ENCODE results near the gene SNAPC2.

The SNAPC2 gene

DNA sequence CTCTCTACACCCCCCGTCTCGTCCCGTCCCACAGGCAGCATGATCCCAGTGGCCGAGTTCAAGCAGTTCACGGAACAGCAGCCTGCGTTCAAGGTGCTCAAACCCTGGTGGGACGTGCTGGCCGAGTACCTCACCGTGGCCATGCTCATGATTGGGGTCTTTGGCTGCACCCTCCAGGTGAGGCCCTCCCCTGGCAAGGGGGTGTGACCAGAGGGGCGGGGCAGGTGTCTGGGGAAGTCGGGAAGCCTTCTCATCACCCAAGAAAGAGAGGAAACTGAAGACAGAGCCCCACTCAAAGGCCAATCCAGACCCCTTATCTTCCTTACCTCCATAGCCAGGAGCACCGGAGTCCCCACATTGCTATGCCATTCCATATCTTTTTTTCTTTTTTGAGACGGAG, 24.6 kb upstream of the SNAPC2 start:
- H3K27ac ChIP-seq: no peak overlapping the region
- H3K27me3 ChIP-seq (ENCODE audit: insufficient read depth, low read depth, severe bottlenecking): no peaks in the 10 kb centered on the region
- DNase-seq: no peak
- no peaks in the 10 kb centered on the region for H3K36me3 ChIP-seq
- no peaks in the 10 kb centered on the region for H3K9me3 ChIP-seq (ENCODE audit: severe bottlenecking)
- no peak overlapping the region for H3K4me3 ChIP-seq (ENCODE audit: low read depth, low read length)
- TF ChIP-seq, protein P1, sequence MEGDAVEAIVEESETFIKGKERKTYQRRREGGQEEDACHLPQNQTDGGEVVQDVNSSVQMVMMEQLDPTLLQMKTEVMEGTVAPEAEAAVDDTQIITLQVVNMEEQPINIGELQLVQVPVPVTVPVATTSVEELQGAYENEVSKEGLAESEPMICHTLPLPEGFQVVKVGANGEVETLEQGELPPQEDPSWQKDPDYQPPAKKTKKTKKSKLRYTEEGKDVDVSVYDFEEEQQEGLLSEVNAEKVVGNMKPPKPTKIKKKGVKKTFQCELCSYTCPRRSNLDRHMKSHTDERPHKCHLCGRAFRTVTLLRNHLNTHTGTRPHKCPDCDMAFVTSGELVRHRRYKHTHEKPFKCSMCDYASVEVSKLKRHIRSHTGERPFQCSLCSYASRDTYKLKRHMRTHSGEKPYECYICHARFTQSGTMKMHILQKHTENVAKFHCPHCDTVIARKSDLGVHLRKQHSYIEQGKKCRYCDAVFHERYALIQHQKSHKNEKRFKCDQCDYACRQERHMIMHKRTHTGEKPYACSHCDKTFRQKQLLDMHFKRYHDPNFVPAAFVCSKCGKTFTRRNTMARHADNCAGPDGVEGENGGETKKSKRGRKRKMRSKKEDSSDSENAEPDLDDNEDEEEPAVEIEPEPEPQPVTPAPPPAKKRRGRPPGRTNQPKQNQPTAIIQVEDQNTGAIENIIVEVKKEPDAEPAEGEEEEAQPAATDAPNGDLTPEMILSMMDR (IDR thresholded peaks at IDR 0.05; ENCODE audit: low read depth, low read length): no peak

DNA sequence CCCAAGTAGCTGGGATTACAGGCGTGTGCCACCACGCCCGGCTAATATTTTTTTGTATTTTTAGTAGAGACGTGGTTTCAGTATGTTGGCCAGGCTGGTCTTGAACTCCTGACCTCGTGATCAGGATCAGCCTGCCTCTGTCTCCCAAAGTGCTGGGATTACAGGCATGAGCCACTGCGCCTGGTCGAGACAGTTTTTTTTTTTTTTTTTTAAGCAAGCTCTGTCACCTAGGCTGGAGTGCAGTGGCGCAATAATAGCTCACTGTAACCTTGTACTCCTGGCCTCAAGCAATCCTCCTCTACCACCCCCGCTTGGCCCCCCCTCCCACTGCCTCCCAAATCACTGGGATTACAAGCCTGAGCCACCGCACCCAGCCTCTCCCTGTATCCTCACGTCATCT, 22.8 kb upstream of the SNAPC2 start:
- Histone ChIP-seq H3K27ac (no peak overlapping the region), H3K27me3 (ENCODE audit: insufficient read depth, low read depth, severe bottlenecking) (no peaks in the 10 kb centered on the region), H3K9me3 (ENCODE audit: severe bottlenecking) (no peaks in the 10 kb centered on the region), H3K4me3 (ENCODE audit: low read depth, low read length) (no peak overlapping the region), H3K36me3 (no peaks in the 10 kb centered on the region)
- TF ChIP-seq, protein P1 (IDR thresholded peaks at IDR 0.05; ENCODE audit: low read depth, low read length): no peak
- DNase-seq: no peak

DNA sequence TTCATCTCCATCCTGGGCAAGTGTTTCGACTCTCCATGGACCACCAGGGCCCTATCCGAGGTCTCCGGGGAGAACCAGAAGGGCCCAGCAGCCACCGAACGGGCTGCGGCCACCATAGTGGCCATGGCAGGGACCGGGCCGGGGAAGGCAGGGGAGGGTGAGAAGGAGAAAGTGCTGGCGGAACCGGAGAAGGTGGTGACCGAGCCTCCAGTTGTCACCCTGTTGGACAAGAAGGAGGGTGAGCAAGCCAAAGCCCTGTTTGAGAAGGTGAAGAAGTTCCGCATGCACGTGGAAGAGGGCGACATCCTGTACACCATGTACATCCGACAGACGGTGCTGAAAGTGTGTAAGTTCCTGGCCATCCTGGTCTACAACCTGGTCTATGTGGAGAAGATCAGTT, 21.2 kb upstream of the SNAPC2 start:
- no peak for DNase-seq
- H3K27ac ChIP-seq: no peak overlapping the region
- H3K9me3 ChIP-seq (ENCODE audit: severe bottlenecking): no peaks in the 10 kb centered on the region
- H3K4me3 ChIP-seq (ENCODE audit: low read depth, low read length): no peak overlapping the region
- H3K27me3 ChIP-seq (ENCODE audit: insufficient read depth, low read depth, severe bottlenecking): no peaks in the 10 kb centered on the region
- TF ChIP-seq, protein P1 (IDR thresholded peaks at IDR 0.05; ENCODE audit: low read depth, low read length): 0 out of 2 replicates have a peak, but pooled peaks have one; percentile 10
- H3K36me3 ChIP-seq: no peaks in the 10 kb centered on the region

DNA sequence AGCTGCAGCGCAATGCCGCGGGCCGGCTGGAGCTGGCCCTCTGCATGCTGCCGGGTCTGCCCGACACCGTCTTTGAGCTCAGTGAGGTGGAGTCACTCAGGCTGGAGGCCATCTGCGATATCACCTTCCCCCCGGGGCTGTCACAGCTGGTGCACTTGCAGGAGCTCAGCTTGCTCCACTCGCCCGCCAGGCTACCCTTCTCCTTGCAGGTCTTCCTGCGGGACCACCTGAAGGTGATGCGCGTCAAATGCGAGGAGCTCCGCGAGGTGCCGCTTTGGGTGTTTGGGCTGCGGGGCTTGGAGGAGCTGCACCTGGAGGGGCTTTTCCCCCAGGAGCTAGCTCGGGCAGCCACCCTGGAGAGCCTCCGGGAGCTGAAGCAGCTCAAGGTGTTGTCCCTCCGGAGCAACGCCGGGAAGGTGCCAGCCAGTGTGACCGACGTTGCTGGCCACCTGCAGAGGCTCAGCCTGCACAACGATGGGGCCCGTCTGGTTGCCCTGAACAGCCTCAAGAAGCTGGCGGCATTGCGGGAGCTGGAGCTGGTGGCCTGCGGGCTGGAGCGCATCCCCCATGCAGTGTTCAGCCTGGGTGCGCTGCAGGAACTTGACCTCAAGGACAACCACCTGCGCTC, 20.3 kb upstream of the SNAPC2 start:
- Histone ChIP-seq H3K36me3 (peaks cover 4% of the 10 kb centered on the region), H3K9me3 (ENCODE audit: severe bottlenecking) (no peaks in the 10 kb centered on the region), H3K4me3 (ENCODE audit: low read depth, low read length) (no peak overlapping the region), H3K27ac (no peak overlapping the region), H3K27me3 (ENCODE audit: insufficient read depth, low read depth, severe bottlenecking) (no peaks in the 10 kb centered on the region)
- DNase-seq: no peak
- TF ChIP-seq, protein P1 (IDR thresholded peaks at IDR 0.05; ENCODE audit: low read depth, low read length): no peak

DNA sequence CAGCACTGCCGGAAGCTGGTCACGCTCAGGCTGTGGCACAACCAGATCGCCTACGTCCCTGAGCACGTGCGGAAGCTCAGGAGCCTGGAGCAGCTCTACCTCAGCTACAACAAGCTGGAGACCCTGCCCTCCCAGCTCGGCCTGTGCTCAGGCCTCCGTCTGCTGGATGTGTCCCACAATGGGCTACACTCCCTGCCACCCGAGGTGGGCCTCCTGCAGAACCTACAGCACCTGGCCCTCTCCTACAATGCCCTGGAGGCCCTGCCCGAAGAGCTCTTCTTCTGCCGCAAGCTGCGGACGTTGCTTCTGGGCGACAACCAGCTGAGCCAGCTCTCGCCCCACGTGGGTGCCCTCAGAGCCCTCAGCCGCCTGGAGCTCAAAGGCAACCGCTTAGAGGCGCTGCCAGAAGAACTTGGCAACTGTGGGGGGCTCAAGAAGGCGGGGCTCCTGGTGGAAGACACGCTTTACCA, 19.7 kb upstream of the SNAPC2 start:
- Histone ChIP-seq H3K9me3 (ENCODE audit: severe bottlenecking) (no peaks in the 10 kb centered on the region), H3K27ac (no peak overlapping the region), H3K36me3 (peaks cover 8% of the 10 kb centered on the region), H3K4me3 (ENCODE audit: low read depth, low read length) (no peak overlapping the region), H3K27me3 (ENCODE audit: insufficient read depth, low read depth, severe bottlenecking) (no peaks in the 10 kb centered on the region)
- DNase-seq: no peak
- TF ChIP-seq, protein P1 (IDR thresholded peaks at IDR 0.05; ENCODE audit: low read depth, low read length): no peak

DNA sequence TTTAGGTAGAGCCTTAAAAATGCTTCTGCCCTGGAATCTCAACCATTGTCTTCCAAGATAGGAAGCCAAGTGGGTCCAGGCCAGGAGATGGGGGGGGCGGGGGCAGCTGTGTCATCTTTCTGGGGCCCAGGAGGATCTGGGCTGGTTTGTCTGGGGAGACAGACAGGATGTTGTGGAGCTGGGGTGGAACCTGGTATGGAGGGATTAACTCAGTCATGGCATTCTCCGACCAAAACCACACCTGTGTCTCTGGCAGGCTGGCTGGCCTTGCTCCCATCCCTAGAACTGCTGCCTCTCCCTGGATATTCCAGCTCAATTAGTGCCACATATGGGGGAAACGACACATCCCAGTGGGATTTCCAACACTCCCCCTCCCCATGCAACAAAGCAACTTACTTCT, 19.2 kb upstream of the SNAPC2 start:
- peaks cover 12% of the 10 kb centered on the region for H3K36me3 ChIP-seq
- no peaks in the 10 kb centered on the region for H3K9me3 ChIP-seq (ENCODE audit: severe bottlenecking)
- no peak overlapping the region for H3K27ac ChIP-seq
- TF ChIP-seq, protein P1 (IDR thresholded peaks at IDR 0.05; ENCODE audit: low read depth, low read length): no peak
- no peak overlapping the region for H3K4me3 ChIP-seq (ENCODE audit: low read depth, low read length)
- H3K27me3 ChIP-seq (ENCODE audit: insufficient read depth, low read depth, severe bottlenecking): no peaks in the 10 kb centered on the region
- DNase-seq: no peak

All from WERI-Rb-1 (cell line).